ENCODE results near the gene ADGRB2.
A peak's percentile ranks its signal among the peaks of the same experiment; 100 is the strongest.

The ADGRB2 gene

DNA sequence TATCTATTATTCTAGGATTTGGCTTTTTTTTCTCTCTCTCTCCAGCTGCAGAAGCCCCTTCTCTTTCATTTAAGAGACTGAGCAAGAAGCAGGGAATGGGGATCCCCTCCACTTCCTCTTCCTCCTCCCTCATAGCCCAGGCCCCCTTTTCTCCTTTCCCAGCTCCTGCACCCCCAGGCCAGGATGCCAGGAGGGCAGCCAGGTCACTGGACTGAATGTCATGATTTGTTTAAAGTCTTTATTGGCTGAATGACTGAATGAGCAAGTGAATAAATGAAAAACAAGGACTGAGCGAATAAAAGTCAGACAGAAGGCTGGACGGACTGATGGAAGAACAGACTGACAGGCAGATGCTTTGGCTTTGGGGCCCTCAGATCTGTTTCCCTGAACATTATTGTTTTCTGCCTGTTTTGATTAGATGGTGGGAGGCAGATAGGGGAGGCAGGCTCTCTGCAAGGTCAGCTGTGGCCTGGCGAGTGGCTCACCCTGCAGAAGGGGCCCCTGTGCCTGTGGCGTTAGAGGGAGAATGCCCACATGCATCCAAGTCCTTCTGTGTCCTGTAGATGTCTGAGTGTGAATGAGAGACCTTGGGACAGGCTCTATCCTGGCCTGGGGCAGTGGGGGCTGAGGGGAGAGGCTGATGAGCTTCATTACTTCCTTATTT is 20.3 kb upstream of the ADGRB2 start:
- peaks cover 8 to 17% of the 10 kb centered on the region in 2 donors for H3K4me1 Mint-ChIP-seq (ENCODE audit: low read depth in 2 of 2)
- no peaks in the 10 kb centered on the region for H3K9me3 Mint-ChIP-seq
- ATAC-seq (replicated peaks) (no peak), DNase-seq (no peak)
- peaks cover 0 to 33% of the 10 kb centered on the region in 2 donors for H3K27me3 Mint-ChIP-seq
- H3K36me3 Mint-ChIP-seq (ENCODE audit: insufficient read depth) = peaks cover 6% of the 10 kb centered on the region
- no peak overlapping the region for H3K27ac Mint-ChIP-seq
- no peak overlapping the region for H3K4me3 Mint-ChIP-seq

DNA sequence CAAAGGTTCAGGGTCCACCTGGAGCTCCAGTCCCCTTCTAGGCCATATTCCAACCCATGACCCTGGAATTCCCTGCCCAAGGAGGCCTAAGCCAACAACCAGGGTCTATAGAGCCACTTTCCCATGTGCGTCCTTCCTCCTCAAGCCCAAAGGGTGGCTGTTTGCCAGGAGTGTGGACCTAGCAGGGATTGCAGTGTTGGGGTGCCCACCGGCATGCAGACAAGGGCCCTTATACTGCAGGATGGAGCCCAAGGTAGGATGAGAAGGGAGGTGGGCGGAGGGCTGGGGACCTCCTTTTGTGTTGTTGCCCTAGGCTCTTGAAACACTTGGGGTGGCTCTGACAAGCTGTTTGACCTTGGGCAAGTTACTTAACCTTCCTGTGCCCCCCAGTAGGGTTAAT is 19.7 kb upstream of the ADGRB2 start:
- Mint-ChIP-seq H3K4me3 (no peak overlapping the region), H3K4me1 (ENCODE audit: low read depth in 2 of 2) (peaks cover 8 to 16% of the 10 kb centered on the region in 2 donors), H3K9me3 (no peaks in the 10 kb centered on the region), H3K27ac (no peak overlapping the region), H3K36me3 (ENCODE audit: insufficient read depth) (peaks cover 9% of the 10 kb centered on the region), H3K27me3 (peaks cover 0 to 39% of the 10 kb centered on the region in 2 donors)
- ATAC-seq (replicated peaks) = no peak
- no peak for DNase-seq

DNA sequence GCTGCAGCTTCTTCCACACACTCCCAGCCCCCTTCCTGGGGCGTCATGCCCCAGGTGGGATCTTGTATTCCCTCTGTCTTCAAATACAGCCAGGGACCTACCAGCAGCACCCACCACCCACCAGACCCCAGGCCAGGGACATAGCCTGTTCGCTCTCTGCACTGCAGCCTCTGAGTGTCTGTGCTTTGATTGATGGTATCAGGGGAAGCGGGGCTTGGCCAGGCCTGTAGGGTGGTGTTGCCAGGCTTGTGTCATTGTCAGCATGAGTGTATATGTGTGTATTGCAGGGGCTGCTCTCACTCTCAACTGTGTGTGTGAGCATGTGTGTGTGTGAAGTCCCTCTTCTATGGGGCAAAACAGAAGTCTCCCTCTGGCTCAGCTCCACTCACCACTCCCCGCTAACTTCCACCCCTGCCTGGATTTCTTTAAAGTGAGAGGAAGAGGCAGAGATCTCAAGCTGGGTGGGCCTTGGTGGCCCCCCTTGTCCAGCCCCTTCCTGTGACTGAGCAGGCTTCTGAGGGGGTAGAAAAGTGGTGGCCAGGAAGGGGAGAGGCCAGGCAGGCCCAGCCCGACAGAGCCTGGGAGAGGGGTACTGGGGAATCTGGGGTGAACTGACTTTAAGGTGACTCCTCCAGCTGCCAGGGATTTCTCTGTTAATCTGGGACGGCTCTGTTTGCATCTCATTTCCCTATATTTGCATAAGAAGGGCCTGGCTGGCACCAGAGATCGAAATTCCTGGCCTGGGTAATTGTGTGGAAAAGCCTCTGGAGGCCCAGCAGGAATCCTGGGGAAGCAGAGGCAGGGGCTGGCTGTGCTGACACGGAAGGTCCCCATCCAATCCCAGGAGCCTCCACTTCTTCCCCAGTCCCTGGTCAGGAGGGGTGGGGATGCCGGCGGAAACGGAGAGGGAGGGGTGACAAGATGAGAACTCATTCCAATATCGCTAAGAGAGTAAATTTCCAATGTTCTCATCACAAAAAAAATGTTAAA is 18.6 kb upstream of the ADGRB2 start:
- Mint-ChIP-seq H3K27me3 (peaks cover 4 to 46% of the 10 kb centered on the region in 2 donors), H3K27ac (peak overlapping the region in 1 of 2 donors; percentile 17), H3K36me3 (ENCODE audit: insufficient read depth) (peaks cover 3% of the 10 kb centered on the region), H3K4me1 (ENCODE audit: low read depth in 2 of 2) (peaks cover 2 to 10% of the 10 kb centered on the region in 2 donors), H3K9me3 (no peaks in the 10 kb centered on the region), H3K4me3 (no peak overlapping the region)
- DNase-seq (no peak), ATAC-seq (replicated peaks) (no peak)

DNA sequence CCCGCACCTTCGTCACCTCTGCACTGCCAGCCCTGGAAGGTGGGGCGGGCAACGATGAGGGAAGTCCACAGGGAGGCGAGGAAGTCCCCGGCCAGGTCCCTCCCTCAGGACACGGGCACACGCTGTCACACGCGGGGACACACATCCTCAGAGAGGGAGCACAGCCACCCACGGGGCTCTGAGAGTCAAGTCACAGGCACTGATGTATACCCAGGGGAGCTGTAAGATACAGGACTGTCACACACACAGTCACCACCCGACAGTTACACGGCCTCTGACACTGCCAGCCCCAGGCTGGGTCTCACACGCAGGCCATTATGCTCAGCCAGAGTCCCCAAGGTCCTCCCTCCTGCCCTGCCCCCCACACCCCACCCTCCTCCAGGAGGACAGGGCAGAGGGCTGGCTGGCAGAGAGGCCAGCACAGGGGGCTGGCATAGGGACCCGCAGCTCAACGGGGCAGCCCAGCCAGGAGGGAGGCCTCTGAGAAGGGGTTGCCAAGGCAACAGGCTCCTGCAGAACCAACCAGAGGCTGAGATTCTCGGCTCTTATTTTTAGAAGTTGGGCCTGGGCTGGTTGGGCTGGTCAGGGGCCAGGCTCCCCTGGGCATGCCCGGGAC is 17.7 kb upstream of the ADGRB2 start:
- DNase-seq (no peak), ATAC-seq (replicated peaks) (no peak)
- H3K36me3 Mint-ChIP-seq (ENCODE audit: insufficient read depth) = peaks cover 3% of the 10 kb centered on the region
- H3K4me1 Mint-ChIP-seq (ENCODE audit: low read depth in 2 of 2) = peaks cover 0 to 6% of the 10 kb centered on the region in 2 donors
- H3K27ac Mint-ChIP-seq = peak overlapping the region in 1 of 2 donors; percentile 17
- H3K4me3 Mint-ChIP-seq = no peak overlapping the region
- peaks cover 12 to 55% of the 10 kb centered on the region in 2 donors for H3K27me3 Mint-ChIP-seq
- no peaks in the 10 kb centered on the region for H3K9me3 Mint-ChIP-seq

DNA sequence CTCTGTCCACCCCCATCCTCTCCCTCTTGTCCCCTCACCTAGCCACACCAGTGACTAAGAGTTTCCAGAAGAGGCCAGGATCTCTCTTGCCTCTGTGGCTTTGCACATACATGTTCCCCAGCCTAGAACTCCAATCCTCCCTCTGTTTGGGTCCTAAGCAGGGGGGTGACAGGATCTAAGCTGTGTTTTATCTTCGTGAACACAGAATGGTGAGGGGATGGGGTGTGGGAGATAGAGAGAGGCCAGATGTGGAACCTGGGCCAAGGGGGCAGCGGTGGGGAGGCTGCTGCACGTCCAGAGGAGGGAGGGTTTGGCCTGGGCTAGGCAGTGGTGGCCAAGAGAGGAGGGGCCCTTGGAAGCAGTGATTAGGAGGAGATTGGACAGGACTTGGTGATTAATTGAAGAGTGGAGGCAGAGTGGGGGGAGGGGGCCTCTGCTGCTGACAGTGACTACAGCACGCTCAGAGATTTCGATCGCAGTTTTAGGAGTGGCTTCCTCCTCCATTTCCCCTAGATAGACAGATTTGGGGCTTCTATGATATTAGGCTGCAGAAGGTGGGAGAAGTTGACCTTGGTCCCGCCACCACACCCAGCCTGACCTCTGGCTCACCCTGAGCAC is 17.1 kb upstream of the ADGRB2 start:
- Mint-ChIP-seq H3K9me3 (no peaks in the 10 kb centered on the region), H3K4me3 (no peak overlapping the region), H3K36me3 (ENCODE audit: insufficient read depth) (peaks cover 3% of the 10 kb centered on the region), H3K4me1 (ENCODE audit: low read depth in 2 of 2) (peaks cover 0 to 6% of the 10 kb centered on the region in 2 donors), H3K27me3 (peaks cover 18 to 61% of the 10 kb centered on the region in 2 donors), H3K27ac (no peak overlapping the region)
- no peak for DNase-seq
- no peak for ATAC-seq (replicated peaks)

DNA sequence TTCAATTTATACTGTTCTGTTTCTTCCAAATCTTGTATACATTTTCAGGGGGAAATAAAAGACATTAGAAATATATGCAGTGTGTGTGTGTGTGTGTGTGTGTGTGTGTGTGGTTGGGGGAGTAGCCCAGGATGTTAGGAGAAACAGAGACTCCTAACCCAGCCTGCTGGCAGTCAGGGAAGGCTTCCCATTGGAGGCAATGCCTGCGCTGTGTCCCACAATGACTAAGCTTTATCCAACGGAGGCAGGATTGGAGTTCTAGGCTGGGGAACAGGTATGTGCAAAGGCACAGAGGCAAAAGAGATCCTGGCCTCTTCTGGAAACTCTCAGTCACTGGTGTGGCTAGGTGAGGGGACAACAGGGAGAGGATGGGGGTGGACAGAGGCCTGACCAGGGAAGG is 16.5 kb upstream of the ADGRB2 start:
- Mint-ChIP-seq H3K4me1 (ENCODE audit: low read depth in 2 of 2) (peaks cover 0 to 6% of the 10 kb centered on the region in 2 donors), H3K27me3 (peaks cover 21 to 67% of the 10 kb centered on the region in 2 donors), H3K9me3 (no peaks in the 10 kb centered on the region), H3K36me3 (ENCODE audit: insufficient read depth) (peaks cover 3% of the 10 kb centered on the region), H3K4me3 (no peak overlapping the region), H3K27ac (no peak overlapping the region)
- no peak for ATAC-seq (replicated peaks)
- no peak for DNase-seq

DNA sequence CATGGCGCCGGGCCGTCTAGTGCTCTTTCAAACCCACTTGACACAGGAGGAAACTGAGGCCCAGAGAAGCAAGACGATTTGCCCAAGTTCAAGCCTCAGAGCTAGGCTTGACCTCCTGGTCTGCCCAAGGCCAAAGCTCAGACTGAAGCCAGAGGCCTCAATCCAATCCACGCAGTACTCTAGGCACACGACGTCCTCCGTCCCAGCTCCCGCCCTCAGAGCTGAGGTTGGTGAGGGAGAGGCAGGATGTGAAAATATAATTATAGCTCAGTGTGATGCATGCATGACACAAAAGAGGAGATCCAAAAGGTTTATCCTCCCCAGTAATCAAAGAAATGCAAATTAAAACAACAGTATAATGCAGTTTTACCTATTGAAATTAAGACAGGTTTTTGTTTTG is 15.5 kb upstream of the ADGRB2 start:
- Mint-ChIP-seq H3K4me1 (ENCODE audit: low read depth in 2 of 2) (peaks cover 0 to 6% of the 10 kb centered on the region in 2 donors), H3K9me3 (no peaks in the 10 kb centered on the region), H3K27ac (no peak overlapping the region), H3K4me3 (no peak overlapping the region), H3K27me3 (peaks cover 28 to 77% of the 10 kb centered on the region in 2 donors), H3K36me3 (ENCODE audit: insufficient read depth) (peaks cover 3% of the 10 kb centered on the region)
- DNase-seq = no peak
- ATAC-seq (replicated peaks) = no peak

DNA sequence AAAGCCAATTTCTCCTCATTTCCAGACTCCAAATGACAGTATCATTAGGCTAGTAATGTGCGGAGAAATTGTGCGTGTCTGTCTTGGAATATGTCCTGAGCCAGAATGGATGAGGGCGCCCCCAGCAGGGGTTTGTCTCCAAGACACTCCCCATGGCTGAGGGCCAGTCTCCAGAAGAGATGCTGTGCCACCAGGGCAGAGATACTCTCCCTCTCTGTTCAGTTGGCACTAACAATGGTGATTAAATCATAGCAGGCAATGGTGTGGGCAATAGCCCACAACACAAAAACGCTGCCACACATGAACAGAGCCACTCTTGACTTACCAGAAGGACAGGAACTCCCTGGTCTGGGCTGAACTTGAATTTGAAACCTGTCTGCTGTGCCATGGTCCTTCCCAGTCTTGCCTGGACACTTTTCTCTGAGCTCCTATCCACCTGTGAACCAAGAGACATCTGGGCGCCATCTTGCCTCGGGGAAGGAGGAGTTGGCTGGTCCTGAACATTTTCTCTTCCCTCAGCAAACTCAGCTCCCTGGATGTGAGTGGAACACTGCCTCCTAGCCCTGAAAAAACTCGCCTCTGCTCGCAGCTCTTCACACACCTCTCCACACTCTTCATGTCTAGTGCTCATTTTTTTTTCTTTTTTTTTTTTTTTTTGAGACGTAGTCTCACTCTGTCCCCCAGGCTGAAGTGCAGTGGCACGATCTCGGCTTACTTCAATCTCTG is 14.8 kb upstream of the ADGRB2 start:
- ATAC-seq (replicated peaks) = no peak
- H3K4me1 Mint-ChIP-seq (ENCODE audit: low read depth in 2 of 2) = peaks cover 0 to 6% of the 10 kb centered on the region in 2 donors
- H3K9me3 Mint-ChIP-seq = no peaks in the 10 kb centered on the region
- no peak overlapping the region for H3K27ac Mint-ChIP-seq
- H3K27me3 Mint-ChIP-seq = peaks cover 36 to 84% of the 10 kb centered on the region in 2 donors
- no peak overlapping the region for H3K4me3 Mint-ChIP-seq
- peaks cover 3% of the 10 kb centered on the region for H3K36me3 Mint-ChIP-seq (ENCODE audit: insufficient read depth)
- no peak for DNase-seq

DNA sequence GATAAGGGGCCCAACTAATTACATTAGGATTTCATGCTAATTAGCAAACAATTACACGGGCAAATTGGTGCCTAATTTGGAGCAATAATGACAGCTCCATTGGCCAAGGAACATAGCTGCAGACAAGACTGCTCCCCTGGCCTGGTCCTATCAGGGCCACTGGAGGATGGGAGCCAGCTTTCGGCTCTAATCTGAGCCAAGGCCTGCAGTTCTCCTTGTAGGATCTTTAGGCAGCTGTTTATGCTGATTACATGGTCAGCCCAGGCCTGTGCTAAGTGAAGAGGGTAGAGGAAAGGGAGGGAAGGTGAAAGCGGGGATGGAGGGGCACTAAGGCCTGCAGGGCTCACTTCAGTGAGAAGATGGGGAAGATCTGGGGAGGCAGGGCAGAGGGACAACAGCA is 12.4 kb upstream of the ADGRB2 start:
- H3K4me3 Mint-ChIP-seq = no peak overlapping the region
- H3K27ac Mint-ChIP-seq = no peak overlapping the region
- peaks cover 6% of the 10 kb centered on the region for H3K36me3 Mint-ChIP-seq (ENCODE audit: insufficient read depth)
- peaks cover 8 to 16% of the 10 kb centered on the region in 2 donors for H3K4me1 Mint-ChIP-seq (ENCODE audit: low read depth in 2 of 2)
- H3K9me3 Mint-ChIP-seq = no peaks in the 10 kb centered on the region
- no peak for ATAC-seq (replicated peaks)
- no peak for DNase-seq
- H3K27me3 Mint-ChIP-seq = peaks cover 45 to 95% of the 10 kb centered on the region in 2 donors

DNA sequence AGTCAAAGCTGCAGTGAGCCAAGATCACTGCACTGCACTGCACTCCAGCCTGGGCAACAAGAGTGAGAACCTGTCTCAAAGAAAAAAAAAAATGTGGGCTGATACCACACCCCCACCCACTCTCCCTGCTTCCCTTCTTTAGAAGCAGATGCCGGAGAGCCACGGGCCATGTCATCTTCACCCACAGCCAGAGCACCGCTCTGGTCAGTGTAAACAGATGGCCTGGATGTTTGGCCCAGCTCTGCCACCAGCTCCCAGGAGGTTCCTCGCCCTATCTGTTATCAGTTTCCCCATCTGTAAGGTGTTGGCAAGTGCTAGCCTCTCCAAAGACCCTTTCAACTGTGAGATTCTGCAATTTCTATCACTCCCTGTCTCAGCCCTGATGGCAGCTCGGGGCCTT is 11.9 kb upstream of the ADGRB2 start:
- ATAC-seq (replicated peaks) (no peak), DNase-seq (no peak)
- Mint-ChIP-seq H3K36me3 (ENCODE audit: insufficient read depth) (peaks cover 6% of the 10 kb centered on the region), H3K27me3 (peaks cover 48 to 90% of the 10 kb centered on the region in 2 donors), H3K4me1 (ENCODE audit: low read depth in 2 of 2) (peaks cover 9 to 15% of the 10 kb centered on the region in 2 donors), H3K27ac (no peak overlapping the region), H3K9me3 (no peaks in the 10 kb centered on the region), H3K4me3 (no peak overlapping the region)

DNA sequence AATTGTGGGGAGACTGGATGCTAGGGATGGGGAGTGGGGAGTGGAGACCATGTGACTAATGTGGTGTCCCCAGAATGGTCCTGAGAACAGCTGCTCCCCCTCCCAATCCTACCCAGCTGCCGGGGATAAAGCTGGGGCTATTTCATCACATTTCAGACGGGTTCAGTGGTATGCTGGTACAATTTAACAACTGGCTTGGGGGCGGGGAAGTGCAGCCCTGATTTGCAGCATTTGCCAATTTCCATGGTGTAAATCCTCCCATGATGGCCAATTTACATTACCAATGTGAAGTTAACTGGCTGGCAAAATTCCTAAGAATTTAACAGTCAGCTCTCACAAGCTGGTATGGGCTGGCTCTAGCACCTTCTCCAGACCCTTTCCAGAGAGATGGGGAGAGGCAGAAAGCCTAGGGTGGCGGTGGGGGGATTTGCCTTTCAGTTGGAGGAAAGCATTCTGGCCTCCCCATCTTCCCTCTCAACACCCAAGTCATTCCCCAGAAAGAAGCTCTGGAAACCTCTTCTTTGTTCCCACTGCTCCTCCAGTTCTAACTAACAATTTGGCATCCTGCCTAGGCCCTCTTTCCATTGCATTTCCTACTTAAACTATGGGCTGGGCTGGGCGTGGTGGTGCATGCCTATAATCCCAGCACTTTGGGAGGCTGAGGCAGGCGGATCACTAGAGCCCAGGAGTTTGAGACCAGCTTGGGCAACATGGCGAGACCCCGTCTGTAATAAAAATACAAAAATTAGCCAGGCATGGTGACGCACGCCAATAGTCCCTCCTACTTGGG is 11.3 kb upstream of the ADGRB2 start:
- Mint-ChIP-seq H3K4me3 (no peak overlapping the region), H3K9me3 (no peaks in the 10 kb centered on the region), H3K36me3 (ENCODE audit: insufficient read depth) (peaks cover 6% of the 10 kb centered on the region), H3K4me1 (ENCODE audit: low read depth in 2 of 2) (peaks cover 14 to 18% of the 10 kb centered on the region in 2 donors), H3K27ac (no peak overlapping the region), H3K27me3 (peaks cover 51 to 84% of the 10 kb centered on the region in 2 donors)
- DNase-seq = no peak
- ATAC-seq (replicated peaks) = no peak

DNA sequence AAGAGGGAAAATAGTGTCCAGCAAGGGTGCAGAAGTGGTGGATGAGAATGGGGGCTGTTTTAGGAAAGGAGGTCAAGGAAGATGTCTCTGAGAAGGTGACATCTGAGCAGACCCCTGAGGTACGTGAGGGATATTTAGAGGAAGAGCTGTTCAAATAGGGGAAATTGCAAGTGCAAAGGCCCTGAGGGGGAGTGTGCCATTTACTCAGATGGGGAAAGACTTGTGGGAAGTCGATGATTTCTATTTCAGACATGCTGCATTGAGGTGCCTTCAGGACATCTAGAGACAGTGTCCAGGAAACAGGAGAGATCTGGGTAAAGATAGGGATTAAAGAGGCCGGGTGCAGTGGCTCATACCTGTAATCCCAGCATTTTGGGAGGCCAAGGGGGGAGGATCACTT is 10.4 kb upstream of the ADGRB2 start:
- peaks cover 51 to 74% of the 10 kb centered on the region in 2 donors for H3K27me3 Mint-ChIP-seq
- H3K9me3 Mint-ChIP-seq = no peaks in the 10 kb centered on the region
- peaks cover 14 to 18% of the 10 kb centered on the region in 2 donors for H3K4me1 Mint-ChIP-seq (ENCODE audit: low read depth in 2 of 2)
- H3K27ac Mint-ChIP-seq = no peak overlapping the region
- DNase-seq (no peak), ATAC-seq (replicated peaks) (no peak)
- H3K36me3 Mint-ChIP-seq (ENCODE audit: insufficient read depth) = peaks cover 6% of the 10 kb centered on the region
- H3K4me3 Mint-ChIP-seq = no peak overlapping the region

Data from effector memory CD8-positive, alpha-beta T cell (primary cell).